K562 (cell line): ENCODE results near the gene MLXIPL. TPM values are rescaled to one million over a fixed set of nuclear protein-coding genes. Genes with fewer than 3 reads are reported as not detected.
A peak's percentile ranks its signal among the peaks of the same experiment; 100 is the strongest.

ENCODE experiments used
- ATAC-seq: fragments of 200-7000 bp; cut with Tn5 transposase; 3 replicates; pipeline ENCODE4 v1.9.1; 2020; ENCODE audit warnings: moderate library complexity
- BruUV-seq: library from RNA; stranded (reverse); fragments of 400-500 nt; replicated peaks from 2 replicates; lab custom pipeline; 2021; lab: Mats Ljungman, UMichigan
- CTCF ChIA-PET: fragments of 300-600 bp; formaldehyde crosslinking; extraction: SDS; loops from one replicate; lab custom pipeline; 2021; ENCODE audit warnings: low intra/inter-chr PET ratio; lab: Yijun Ruan, JAX
- POLR2A ChIA-PET: fragments of 300-600, 350-650 bp; sonication (Branson Sonifier 250); formaldehyde crosslinking; extraction: SDS; loops from one replicate; lab custom pipeline; 2021; ENCODE audit warnings: antibody characterized with exemption, inconsistent platforms; lab: Yijun Ruan, JAX
- DNase-seq, 4 experiments: peaks; one replicate each; pipeline versions ENCODE4 v3.0.0 to v3.0.0-alpha.2; 2011 to 2018; ENCODE audit warnings: low spot score in 3 of 4, mixed read lengths in 3 of 4; ENCODE audit errors: extremely low read depth in 1 of 4
- FAIRE-seq: peaks from 2 replicates; lab custom pipeline; 2011; peaks lifted over from hg19 to GRCh38; lab: Jason Lieb, UNC
- H2AFZ ChIP-seq: 2 replicates; pipeline ENCODE4 v1.6.0; 2011; ENCODE audit warnings: low read depth, low read length, control low read depth, inconsistent platforms
- H3K27ac ChIP-seq: fragments of 200-600 bp; 3 replicates; pipeline ENCODE4 v1.8.0; 2011; ENCODE audit warnings: low read depth, mild to moderate bottlenecking, control low read depth, inconsistent platforms, low read length, moderate library complexity, mixed read lengths; ENCODE audit errors: extremely low read depth
- H3K27me3 ChIP-seq, 2 experiments: fragments of 300-600 bp in 1 of 2; 2 replicates in 1 of 2; 3 replicates in 1 of 2; pipeline versions ENCODE4 v1.6.0 to v1.8.0; 2011; ENCODE audit warnings: inconsistent platforms in 2 of 2, low read length in 2 of 2, mild to moderate bottlenecking in 1 of 2, mixed read lengths in 1 of 2, moderate library complexity in 1 of 2; ENCODE audit not compliant: control insufficient read depth in 2 of 2, insufficient read depth in 2 of 2
- H3K36me3 ChIP-seq: fragments of 300-600 bp; 3 replicates; pipeline ENCODE4 v1.8.0; 2011; ENCODE audit warnings: mild to moderate bottlenecking, low read length, inconsistent platforms; ENCODE audit not compliant: control insufficient read depth, insufficient read depth
- H3K4me1 ChIP-seq, 2 experiments: fragments of 200-600 bp in 1 of 2; replicated peaks in 1 of 2; 2 replicates in 1 of 2; 3 replicates in 1 of 2; pipeline versions ENCODE4 v1.5.1 to v1.8.0; 2011; ENCODE audit warnings: inconsistent platforms in 2 of 2, low read length in 2 of 2, mild to moderate bottlenecking in 1 of 2, mixed read lengths in 1 of 2, moderate library complexity in 1 of 2; ENCODE audit not compliant: control insufficient read depth in 2 of 2, insufficient read depth in 2 of 2
- H3K4me2 ChIP-seq: 2 replicates; pipeline ENCODE4 v1.6.1; 2011; ENCODE audit warnings: low read length, control low read depth, inconsistent platforms, mixed read lengths; ENCODE audit not compliant: insufficient read depth
- H3K4me3 ChIP-seq: fragments of 200-600 bp; sonication (generic), shearing (Covaris generic); 2 replicates; pipeline ENCODE4 v1.5.1; 2016; ENCODE audit warnings: control low read depth, inconsistent platforms
- H3K79me2 ChIP-seq: fragments of 200-600 bp; 3 replicates; pipeline ENCODE4 v1.8.0; 2011; ENCODE audit warnings: low read length, inconsistent platforms; ENCODE audit not compliant: control insufficient read depth, insufficient read depth
- H3K9ac ChIP-seq, 2 experiments: 2 replicates each; pipeline versions ENCODE4 v1.6.0 to v1.6.1; 2011; ENCODE audit warnings: low read depth in 2 of 2, low read length in 2 of 2, control low read depth in 1 of 2, inconsistent platforms in 1 of 2, mild to moderate bottlenecking in 1 of 2, mixed read lengths in 1 of 2; ENCODE audit not compliant: insufficient read depth in 1 of 2
- H3K9me1 ChIP-seq: one replicate; pipeline ENCODE4 v1.6.0; 2011; ENCODE audit warnings: inconsistent platforms, mild to moderate bottlenecking, low read length, moderate library complexity; ENCODE audit not compliant: control insufficient read depth, insufficient read depth
- H3K9me3 ChIP-seq: replicated peaks from 2 replicates; pipeline ENCODE4 v1.5.1; 2011; ENCODE audit warnings: low read depth, low read length, inconsistent platforms; ENCODE audit not compliant: control insufficient read depth, insufficient read depth
- H4K20me1 ChIP-seq: replicated peaks from 2 replicates; pipeline ENCODE4 v1.6.1; 2011; ENCODE audit warnings: low read length, inconsistent platforms, mixed read lengths; ENCODE audit not compliant: control insufficient read depth, insufficient read depth
- FOXK2 ChIP-seq, 2 experiments: fragments of 450-650 bp; IDR thresholded peaks in 1 of 2; conservative IDR thresholded peaks in 1 of 2; 2 replicates each; pipeline ENCODE4 v1.6.1; 2016; ENCODE audit warnings: low read depth in 2 of 2, mild to moderate bottlenecking in 1 of 2
- NFIX ChIP-seq: fragments of 250-450 bp; sonication (Bioruptor Pico); IDR thresholded peaks from 2 replicates; pipeline ENCODE4 v1.4.0; 2020; ENCODE audit warnings: low read depth, mild to moderate bottlenecking, moderate library complexity
- WHSC1 ChIP-seq: IDR thresholded peaks from one replicate; pipeline ENCODE4 v1.6.1; 2012; ENCODE audit warnings: low read length, control low read depth, inconsistent platforms
- WGBS: fragments of 100-300 bp; shearing (Covaris generic); methylation state at CpG from one replicate; pipeline ENCODE4 v1.1.6; 2016; ENCODE audit warnings: low coverage, mixed read lengths; ENCODE audit not compliant: insufficient coverage; ENCODE audit errors: missing lambda C conversion rate; 5-methylcytosine and 5-hydroxymethylcytosine counted together
- in situ Hi-C: fragments of 300-500 bp; cut with MboI; formaldehyde crosslinking; loops from 4 replicates; pipeline ENCODE4 v1.15.0; 2018; ENCODE audit warnings: inconsistent platforms, mixed read lengths
- intact Hi-C: fragments of 100-400 bp; cut with micrococcal nuclease; formaldehyde crosslinking; loops from 2 replicates; pipeline ENCODE4 v1.14.2; 2022
- polyA plus RNA-seq, 8 experiments: library from polyadenylated mRNA; depleted of rRNA in 4 of 8; stranded (reverse) in 5 of 8; unstranded in 3 of 8; fragments of >200 nt; fragmentation: Nextera tagmentation in 2 of 8; fragmentation: Illumina TruSeq in 1 of 8; extraction: Ambion mirVana in 2 of 8; extraction: Trizol in 1 of 8; gene quantifications; 2 replicates each; pipeline versions ENCODE4 v1.2.1 to v1.2.3, GENCODE V29; 2011 to 2014; ENCODE audit warnings: inconsistent platforms in 1 of 8, missing spikeins in 1 of 8
- total RNA-seq, 7 experiments: library from RNA; depleted of rRNA in 6 of 7; stranded (reverse); fragments of >200 nt in 6 of 7; fragmentation: Illumina TruSeq in 2 of 7; extraction: Trizol in 2 of 7; gene quantifications; 2 replicates each; pipeline versions ENCODE4 v1.2.1 to v1.2.3, GENCODE V29; 2011 to 2021; ENCODE audit warnings: low replicate concordance in 1 of 7
- TF ChIP-seq, protein P1 (sequence below): sonication (generic); formaldehyde crosslinking; IDR thresholded peaks from 2 replicates; pipeline ENCODE4 v1.8.0; 2022; ENCODE audit warnings: missing genetic modification reagents, mild to moderate bottlenecking, moderate library complexity, borderline replicate concordance
- TF ChIP-seq, protein P2 (sequence below), 2 experiments: IDR thresholded peaks in 1 of 2; conservative IDR thresholded peaks in 1 of 2; 2 replicates each; pipeline ENCODE4 v1.6.1; 2016; ENCODE audit warnings: low read depth in 2 of 2, mild to moderate bottlenecking in 1 of 2, missing compliant biosample characterization in 1 of 2, missing genetic modification characterization in 1 of 2, moderate library complexity in 1 of 2

The MLXIPL gene
- total and polyA plus RNA-seq, 9 of the 15 experiments (the other 6 are each of a cell fraction or from before 2014, with no cell fraction given): 0.11 to 18.4 (median 1.4) TPM

DNA sequence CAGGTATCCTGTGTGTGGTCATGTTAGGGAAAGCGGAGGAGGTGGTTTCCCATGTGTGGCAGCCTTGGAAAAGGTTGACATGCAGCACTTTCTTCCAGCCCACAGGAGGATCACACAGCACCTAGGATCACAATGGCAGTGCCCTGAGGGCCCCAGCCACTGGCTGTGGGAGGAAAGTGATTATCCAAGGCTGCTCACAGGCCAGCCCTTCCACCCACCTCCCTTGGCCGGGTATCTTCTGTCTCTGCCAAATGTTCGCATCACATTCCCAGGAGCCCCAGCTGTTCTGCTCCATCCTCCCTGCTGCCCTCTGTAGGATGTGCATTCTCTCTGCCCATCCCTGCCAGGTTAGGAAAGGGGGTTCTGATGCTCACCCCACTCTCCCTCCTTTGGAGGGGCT lies 2.5 kb upstream of the MLXIPL start:
- no peaks in the 10 kb centered on the region for H3K36me3 ChIP-seq
- intact Hi-C loops: no loop called here
- no peak overlapping the region for H3K27ac ChIP-seq
- H3K4me2 ChIP-seq: no peak overlapping the region
- POLR2A ChIA-PET: interaction anchor here (0.6 to 2.4 kb wide), 2 partner anchors 10 to 42 kb away, joined by 3 to 5 read pairs; no protein-coding TSS in a partner anchor
- in situ Hi-C loops: no loop called here
- no TSS peak for BruUV-seq
- peaks cover 13 to 37% of the 10 kb centered on the region in 2 experiments for H3K27me3 ChIP-seq
- DNase-seq (no peak), ATAC-seq (no peak)
- no peak for TF ChIP-seq WHSC1
- TF ChIP-seq, protein P1, sequence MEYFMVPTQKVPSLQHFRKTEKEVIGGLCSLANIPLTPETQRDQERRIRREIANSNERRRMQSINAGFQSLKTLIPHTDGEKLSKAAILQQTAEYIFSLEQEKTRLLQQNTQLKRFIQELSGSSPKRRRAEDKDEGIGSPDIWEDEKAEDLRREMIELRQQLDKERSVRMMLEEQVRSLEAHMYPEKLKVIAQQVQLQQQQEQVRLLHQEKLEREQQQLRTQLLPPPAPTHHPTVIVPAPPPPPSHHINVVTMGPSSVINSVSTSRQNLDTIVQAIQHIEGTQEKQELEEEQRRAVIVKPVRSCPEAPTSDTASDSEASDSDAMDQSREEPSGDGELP (CRISPR knock-in tag): peak; percentile 36; the same call in 1 of the 2 replicates
- no peak for TF ChIP-seq FOXK2 (conservative IDR thresholded peaks at IDR 0.05 in 1 of 2, IDR thresholded peaks at IDR 0.05 in 1 of 2; ENCODE audit: low read depth in 2 of 2)
- TF ChIP-seq NFIX: no peak
- TF ChIP-seq, protein P2, sequence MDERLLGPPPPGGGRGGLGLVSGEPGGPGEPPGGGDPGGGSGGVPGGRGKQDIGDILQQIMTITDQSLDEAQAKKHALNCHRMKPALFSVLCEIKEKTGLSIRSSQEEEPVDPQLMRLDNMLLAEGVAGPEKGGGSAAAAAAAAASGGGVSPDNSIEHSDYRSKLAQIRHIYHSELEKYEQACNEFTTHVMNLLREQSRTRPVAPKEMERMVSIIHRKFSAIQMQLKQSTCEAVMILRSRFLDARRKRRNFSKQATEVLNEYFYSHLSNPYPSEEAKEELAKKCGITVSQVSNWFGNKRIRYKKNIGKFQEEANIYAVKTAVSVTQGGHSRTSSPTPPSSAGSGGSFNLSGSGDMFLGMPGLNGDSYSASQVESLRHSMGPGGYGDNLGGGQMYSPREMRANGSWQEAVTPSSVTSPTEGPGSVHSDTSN (CRISPR knock-in tag; IDR thresholded peaks at IDR 0.05; ENCODE audit: low read depth): no peak
- TF ChIP-seq, protein P2 (tag; conservative IDR thresholded peaks at IDR 0.05; ENCODE audit: low read depth): no peak
- TF ChIP-seq, all 486 proteins: peak for 1
- Histone ChIP-seq H3K4me1 (peaks cover 19 to 27% of the 10 kb centered on the region in 2 experiments), H3K9ac (0 out of 4 replicates have a peak overlapping the region, but pooled peaks of 1 of the 2 experiments have one; percentile 8), H3K9me1 (no peaks in the 10 kb centered on the region), H4K20me1 (no peaks in the 10 kb centered on the region; the same call in none of the 2 replicates), H3K79me2 (no peaks in the 10 kb centered on the region), H3K9me3 (no peaks in the 10 kb centered on the region), H2AFZ (no peak overlapping the region), H3K4me3 (no peak overlapping the region)
- FAIRE-seq: no peak
- CTCF ChIA-PET: no interaction called here
- 3% methylated on average over 3 of the region's 3 CpGs for WGBS
